Natural killer cell (primary cell): ENCODE results near the gene MYO5A. TPM values are rescaled to one million over a fixed set of nuclear protein-coding genes. Genes with fewer than 3 reads are reported as not detected.

ENCODE experiments used
- ATAC-seq, 3 donors: fragments of 150-1000 bp in 2 of 3; fragments of 200-7000 bp in 1 of 3; cut with Tn5 transposase; 1 replicate in 1 of 3; 2 replicates in 2 of 3; pipeline ENCODE4 v1.10.0; 2021; ENCODE audit warnings: mild to moderate bottlenecking in 2 of 3, moderate library complexity in 2 of 3
- DNase-seq, 2 donors: peaks; one replicate each; pipeline versions ENCODE4 v3.0.0 to v3.0.0-alpha.2; 2013 to 2021; ENCODE audit warnings: mixed read lengths in 1 of 2
- H3K27ac ChIP-seq: one replicate; pipeline ENCODE4 v1.5.1; 2013; ENCODE audit warnings: mild to moderate bottlenecking, low read length
- H3K27me3 ChIP-seq: one replicate; pipeline ENCODE4 v1.6.1; 2013; ENCODE audit warnings: low read length; ENCODE audit not compliant: control insufficient read depth, insufficient read depth
- H3K36me3 ChIP-seq: one replicate; pipeline ENCODE4 v1.6.1; 2013; ENCODE audit warnings: low read length; ENCODE audit not compliant: control insufficient read depth, insufficient read depth
- H3K4me1 ChIP-seq: one replicate; pipeline ENCODE4 v1.6.1; 2013; ENCODE audit warnings: low read length; ENCODE audit not compliant: control insufficient read depth, insufficient read depth
- H3K4me3 ChIP-seq: one replicate; pipeline ENCODE4 v1.5.1; 2013; ENCODE audit warnings: low read length
- H3K9me3 ChIP-seq: one replicate; pipeline ENCODE4 v1.6.1; 2013; ENCODE audit warnings: low read length; ENCODE audit not compliant: control insufficient read depth, insufficient read depth
- H3K27ac Mint-ChIP-seq, 2 donors: one replicate each; pipeline ENCODE4 v1.8.0; 2022; ENCODE audit warnings: mild to moderate bottlenecking in 2 of 2, mixed read lengths in 2 of 2, moderate library complexity in 1 of 2
- H3K27me3 Mint-ChIP-seq, 2 donors: one replicate each; pipeline ENCODE4 v1.8.0; 2022; ENCODE audit warnings: low read depth in 2 of 2, mixed read lengths in 2 of 2
- H3K36me3 Mint-ChIP-seq: one replicate; pipeline ENCODE4 v1.8.0; 2022; ENCODE audit warnings: mixed read lengths
- H3K4me1 Mint-ChIP-seq, 2 donors: one replicate each; pipeline ENCODE4 v1.8.0; 2022; ENCODE audit warnings: mixed read lengths in 2 of 2
- H3K4me3 Mint-ChIP-seq: one replicate; pipeline ENCODE4 v1.8.0; 2022; ENCODE audit warnings: mild to moderate bottlenecking, moderate library complexity, mixed read lengths
- H3K9me3 Mint-ChIP-seq, 2 donors: one replicate each; pipeline ENCODE4 v1.8.0; 2022; ENCODE audit warnings: mixed read lengths in 2 of 2
- CTCF ChIP-seq: fragments of 200-600 bp; IDR thresholded peaks from one replicate; pipeline ENCODE4 v1.8.0; 2022; ENCODE audit warnings: antibody characterized with exemption
- WGBS: methylation state at CpG from one replicate; pipeline ENCODE4 v1.1.7; 2013; ENCODE audit warnings: missing lambda C conversion rate; ENCODE audit not compliant: insufficient coverage; 5-methylcytosine and 5-hydroxymethylcytosine counted together
- intact Hi-C: fragments of 100-400 bp; cut with micrococcal nuclease; formaldehyde crosslinking; loops from one replicate; pipeline ENCODE4 v1.14.2; 2022
- total RNA-seq, 4 donors: library from RNA; stranded (reverse); fragments of 120-200 nt in 1 of 4; gene quantifications; one replicate each; pipeline versions ENCODE4 v1.2.3 to v1.2.4, GENCODE V29; 2013 to 2022

The MYO5A gene
- total RNA-seq, 3 donors from 2014 or later (not counting 1 experiment from before 2014, with no cell fraction given): 42.8 to 51.5 (median 44.4) TPM

- Histone ChIP-seq H3K27ac (no peak overlapping the region), H3K4me3 (no peak overlapping the region), H3K36me3 (no peaks in the 10 kb centered on the region), H3K4me1 (no peaks in the 10 kb centered on the region), H3K9me3 (no peaks in the 10 kb centered on the region), H3K27me3 (no peaks in the 10 kb centered on the region)
- intact Hi-C loops: no loop called here
- no peak for TF ChIP-seq CTCF
- H3K27me3 Mint-ChIP-seq: no peaks in the 10 kb centered on the region
- 100% methylated on average over 3 of the region's 3 CpGs for WGBS
- DNase-seq: no peak
- H3K9me3 Mint-ChIP-seq: no peaks in the 10 kb centered on the region
- H3K27ac Mint-ChIP-seq: peak overlapping the region in 1 of 2 donors; percentile 19
- no peaks in the 10 kb centered on the region for H3K36me3 Mint-ChIP-seq
- peaks cover 33 to 35% of the 10 kb centered on the region in 2 donors for H3K4me1 Mint-ChIP-seq
- H3K4me3 Mint-ChIP-seq: no peak overlapping the region
- no peak for ATAC-seq
These were observed 29.2 kb downstream of the MYO5A start for GRCh38 chr15:52499506-52499905.

GRCh38 chr15:52498706-52499105, 30.0 kb downstream of the MYO5A start:
- Histone ChIP-seq H3K36me3 (no peaks in the 10 kb centered on the region), H3K4me1 (no peaks in the 10 kb centered on the region)
- intact Hi-C loops: no loop called here

GRCh38 chr15:52496776-52497470, 31.8 kb downstream of the MYO5A start:
- peak in 1 of 3 donors; percentile 26 for ATAC-seq
- H3K4me1 ChIP-seq: no peaks in the 10 kb centered on the region
- no peak overlapping the region for H3K27ac Mint-ChIP-seq

More at GRCh38 chr15:52498706-52499105, 30.0 kb downstream of the MYO5A start:
- TF ChIP-seq CTCF: no peak
- Mint-ChIP-seq H3K4me3 (no peak overlapping the region), H3K9me3 (no peaks in the 10 kb centered on the region), H3K27ac (peak overlapping the region in 1 of 2 donors; percentile 38), H3K36me3 (no peaks in the 10 kb centered on the region), H3K27me3 (no peaks in the 10 kb centered on the region), H3K4me1 (peaks cover 26 to 28% of the 10 kb centered on the region in 2 donors)
- H3K27me3 ChIP-seq: no peaks in the 10 kb centered on the region
- no peaks in the 10 kb centered on the region for H3K9me3 ChIP-seq
- no peak overlapping the region for H3K27ac ChIP-seq
- DNase-seq: no peak
- no peak for ATAC-seq
- no peak overlapping the region for H3K4me3 ChIP-seq

More at GRCh38 chr15:52496776-52497470, 31.8 kb downstream of the MYO5A start:
- TF ChIP-seq CTCF: no peak
- no peaks in the 10 kb centered on the region for H3K27me3 Mint-ChIP-seq
- no peaks in the 10 kb centered on the region for H3K27me3 ChIP-seq
- intact Hi-C loops: no loop called here
- H3K9me3 ChIP-seq: no peaks in the 10 kb centered on the region
- H3K4me3 ChIP-seq: no peak overlapping the region
- H3K36me3 ChIP-seq: no peaks in the 10 kb centered on the region
- H3K36me3 Mint-ChIP-seq: no peaks in the 10 kb centered on the region
- DNase-seq: no peak
- 78% methylated on average over 3 of the region's 6 CpGs for WGBS
- peaks cover 27 to 33% of the 10 kb centered on the region in 2 donors for H3K4me1 Mint-ChIP-seq
- no peak overlapping the region for H3K27ac ChIP-seq
- no peaks in the 10 kb centered on the region for H3K9me3 Mint-ChIP-seq
- no peak overlapping the region for H3K4me3 Mint-ChIP-seq
